GM18526 (cell line): Measurements from ENCODE around the gene SYN1.

Experiments used
- POLR2A ChIP-seq: IDR thresholded peaks from 3 replicates; pipeline ENCODE4 v1.6.1; 2011; ENCODE audit not compliant: insufficient read length; ENCODE audit errors: extremely low read depth

The SYN1 gene

GRCh38 chrX:47530049-47530448 is 89.6 kb downstream of the SYN1 start:
- no peak for TF ChIP-seq POLR2A

GRCh38 chrX:47529548-47529947 is 90.1 kb downstream of the SYN1 start:
- no peak for TF ChIP-seq POLR2A

GRCh38 chrX:47523713-47524166 is 95.9 kb downstream of the SYN1 start:
- no peak for TF ChIP-seq POLR2A

GRCh38 chrX:47523297-47523696 is 96.4 kb downstream of the SYN1 start:
- TF ChIP-seq POLR2A: no peak
